Fibroblast of pulmonary artery (primary cell): ENCODE results near the gene RIPOR1.
A peak's percentile ranks its signal among the peaks of the same experiment; 100 is the strongest.

ENCODE experiments used
- DNase-seq: peaks from one replicate; pipeline ENCODE4 v3.0.0-alpha.2; 2010; ENCODE audit warnings: low read depth
- H3K4me3 ChIP-seq: replicated peaks from 2 replicates; pipeline ENCODE4 v1.5.1; 2011; ENCODE audit warnings: low read depth, mild to moderate bottlenecking, control low read depth, low read length, moderate library complexity
- CTCF ChIP-seq: IDR thresholded peaks from 2 replicates; pipeline ENCODE4 v1.5.1; 2011; ENCODE audit warnings: mild to moderate bottlenecking, control low read depth, low read length, inconsistent platforms; ENCODE audit errors: missing control alignments

The RIPOR1 gene

GRCh38 chr16:67517661-67518423, 10.8 kb upstream of the RIPOR1 start:
- H3K4me3 ChIP-seq = no peak overlapping the region
- DNase-seq = no peak
- TF ChIP-seq CTCF = no peak

- DNase-seq = no peak
- TF ChIP-seq CTCF = no peak
- no peak overlapping the region for H3K4me3 ChIP-seq
Observed at GRCh38 chr16:67518676-67519075, 10.0 kb upstream of the RIPOR1 start.

GRCh38 chr16:67519242-67519641, 9.4 kb upstream of the RIPOR1 start:
- H3K4me3 ChIP-seq = no peak overlapping the region
- TF ChIP-seq CTCF = no peak
- DNase-seq = no peak

- peak; percentile 92 for TF ChIP-seq CTCF
- peak overlapping the region; percentile 60 for H3K4me3 ChIP-seq
- DNase-seq = peak; percentile 98
Observed at GRCh38 chr16:67521095-67521804, 7.4 kb upstream of the RIPOR1 start.

GRCh38 chr16:67525176-67525860, 3.3 kb upstream of the RIPOR1 start:
- H3K4me3 ChIP-seq = no peak overlapping the region
- TF ChIP-seq CTCF = peak; percentile 7
- DNase-seq = peak; percentile 20

GRCh38 chr16:67526149-67526791, 2.4 kb upstream of the RIPOR1 start:
- DNase-seq = peak; percentile 24
- H3K4me3 ChIP-seq = no peak overlapping the region
- no peak for TF ChIP-seq CTCF
